Stomach (tissue), 9 donors: ENCODE data around the gene NCKAP5L. TPM values are rescaled to one million over a fixed set of nuclear protein-coding genes. Genes with fewer than 3 reads are reported as not detected.

ENCODE experiments used
- DNase-seq, 2 donors: peaks; one replicate each; pipeline versions ENCODE4 v3.0.0 to v3.0.0-alpha.2; 2013 to 2019
- H3K27ac ChIP-seq, 5 donors: fragments of 200-600 bp in 4 of 5; sonication (generic) in 4 of 5; one replicate each; pipeline ENCODE4 v1.5.1; 2013 to 2019; ENCODE audit warnings: mild to moderate bottlenecking in 1 of 5, moderate library complexity in 1 of 5
- H3K27me3 ChIP-seq, 3 donors: fragments of 200-600 bp; sonication (generic); one replicate each; pipeline ENCODE4 v1.5.1; 2017 to 2019; ENCODE audit warnings: mixed run types in 1 of 3
- H3K36me3 ChIP-seq, 4 donors: fragments of 200-600 bp; sonication (generic); 1 replicate in 3 of 4; 2 replicates in 1 of 4; pipeline ENCODE4 v1.5.1; 2016 to 2019
- H3K4me1 ChIP-seq, 4 donors: fragments of 200-600 bp; sonication (generic); one replicate each; pipeline ENCODE4 v1.5.1; 2016 to 2019
- H3K4me3 ChIP-seq, 4 donors: fragments of 200-600 bp; sonication (generic) in 3 of 4; one replicate each; pipeline ENCODE4 v1.5.1; 2016 to 2019; ENCODE audit warnings: mild to moderate bottlenecking in 1 of 4
- H3K9me3 ChIP-seq, 4 donors: fragments of 200-600 bp; sonication (generic); one replicate each; pipeline ENCODE4 v1.5.1; 2016 to 2019
- CTCF ChIP-seq, 7 experiments: fragments of 450-650 bp in 4 of 7; fragments of 200-600 bp in 3 of 7; sonication (generic) in 3 of 7; IDR thresholded peaks; one replicate each; pipeline ENCODE4 v1.5.1; 2016 to 2019; ENCODE audit warnings: antibody characterized with exemption in 7 of 7, control low read depth in 2 of 7, mild to moderate bottlenecking in 1 of 7
- EP300 ChIP-seq: sonication (generic); formaldehyde crosslinking; IDR thresholded peaks from one replicate; pipeline ENCODE4 v1.6.1; 2017; ENCODE audit warnings: antibody characterized with exemption
- POLR2A ChIP-seq, 4 donors: fragments of 450-650 bp; IDR thresholded peaks; one replicate each; pipeline ENCODE4 v1.6.1; 2016; ENCODE audit warnings: antibody characterized with exemption in 4 of 4, control low read depth in 2 of 4, mild to moderate bottlenecking in 1 of 4, moderate library complexity in 1 of 4
- POLR2AphosphoS5 ChIP-seq, 3 donors: sonication (generic); formaldehyde crosslinking; IDR thresholded peaks; one replicate each; pipeline ENCODE4 v1.6.1; 2016; ENCODE audit warnings: antibody characterized with exemption in 3 of 3
- WGBS, 5 donors: extraction: QIAGEN DNeasy Blood & Tissue Kit in 3 of 5; methylation state at CpG; one replicate each; pipeline versions ENCODE4 v1.1.5 to v1.1.7; 2013 to 2018; 5-methylcytosine and 5-hydroxymethylcytosine counted together
- intact Hi-C: fragments of 100-400 bp; cut with DNase I; formaldehyde crosslinking; loops from one replicate; pipeline ENCODE4 v1.15.1; 2023; ENCODE audit warnings: low total_unique reads
- polyA plus RNA-seq, 3 donors: library from polyadenylated mRNA; stranded (reverse); fragments of 200-250 nt; gene quantifications; one replicate each; pipeline ENCODE4 v1.2.3, GENCODE V29; 2013
- total RNA-seq, 5 donors: library from RNA; depleted of rRNA; stranded (reverse); fragments of >200 nt; gene quantifications; one replicate each; pipeline versions ENCODE4 v1.1.0 to v1.2.3, GENCODE V29; 2014 to 2016
- donor health status: healthy with polysubstance abuse.
- donor health status: Bipolar disorder and iron deficiency.
- donor health status: healthy.

Gene NCKAP5L
- total and polyA plus RNA-seq, 8 donors: 3.5 to 16.5 (median 7.0) TPM

GRCh38 chr12:49794021-49794420 is 34.2 kb downstream of the NCKAP5L start:
- 82 to 93% (median 91%) methylated on average over 5 of the region's 5 CpGs for WGBS, 5 donors
- H3K27me3 ChIP-seq: no peaks in the 10 kb centered on the region
- TF ChIP-seq EP300 (no peak), POLR2A (IDR thresholded peaks at IDR 0.05) (no peak), CTCF (IDR thresholded peaks at IDR 0.05) (no peak), POLR2AphosphoS5 (IDR thresholded peaks at IDR 0.05) (no peak)
- intact Hi-C loops: no loop called here
- no peak for DNase-seq
- H3K36me3 ChIP-seq: peaks cover 20 to 91% (median 78%) of the 10 kb centered on the region in 4 donors
- no peaks in the 10 kb centered on the region for H3K4me1 ChIP-seq
- H3K9me3 ChIP-seq: no peaks in the 10 kb centered on the region
- H3K27ac ChIP-seq: no peak overlapping the region
- no peak overlapping the region for H3K4me3 ChIP-seq

- H3K36me3 ChIP-seq: peaks cover 20 to 87% (median 74%) of the 10 kb centered on the region in 4 donors
- no peak for DNase-seq
- 91 to 97% (median 95%) methylated on average over 6 to 9 of the region's 9 CpGs for WGBS, 5 donors
Measured at GRCh38 chr12:49793620-49794019, 34.6 kb downstream of the NCKAP5L start.

GRCh38 chr12:49792976-49793580 is 35.1 kb downstream of the NCKAP5L start:
- no peaks in the 10 kb centered on the region for H3K9me3 ChIP-seq
- H3K4me1 ChIP-seq: no peaks in the 10 kb centered on the region
- intact Hi-C loops: no loop called here
- H3K27me3 ChIP-seq: no peaks in the 10 kb centered on the region
- H3K27ac ChIP-seq: no peak overlapping the region
- TF ChIP-seq POLR2AphosphoS5 (IDR thresholded peaks at IDR 0.05) (no peak), EP300 (no peak)
- peaks cover 16 to 81% (median 68%) of the 10 kb centered on the region in 4 donors for H3K36me3 ChIP-seq
- H3K4me3 ChIP-seq: no peak overlapping the region
- DNase-seq: no peak
- 84 to 94% (median 88%) methylated on average over 6 to 11 of the region's 11 CpGs for WGBS, 5 donors

More at GRCh38 chr12:49793620-49794019, 34.6 kb downstream of the NCKAP5L start:
- intact Hi-C loops: no loop called here
- no peaks in the 10 kb centered on the region for H3K9me3 ChIP-seq
- H3K27ac ChIP-seq: no peak overlapping the region
- H3K4me1 ChIP-seq: no peaks in the 10 kb centered on the region
- TF ChIP-seq POLR2A (IDR thresholded peaks at IDR 0.05) (no peak), EP300 (no peak), POLR2AphosphoS5 (IDR thresholded peaks at IDR 0.05) (no peak), CTCF (IDR thresholded peaks at IDR 0.05) (no peak)
- H3K27me3 ChIP-seq: no peaks in the 10 kb centered on the region
- no peak overlapping the region for H3K4me3 ChIP-seq

GRCh38 chr12:49792181-49792970 is 35.8 kb downstream of the NCKAP5L start:
- H3K36me3 ChIP-seq: peaks cover 9 to 74% (median 61%) of the 10 kb centered on the region in 4 donors
- WGBS, 5 donors: 86 to 94% (median 90%) methylated on average over 16 to 20 of the region's 20 CpGs
- intact Hi-C loops: no loop called here

More at GRCh38 chr12:49792181-49792970, 35.8 kb downstream of the NCKAP5L start:
- no peaks in the 10 kb centered on the region for H3K27me3 ChIP-seq
- H3K4me1 ChIP-seq: no peaks in the 10 kb centered on the region
- no peak for DNase-seq
- TF ChIP-seq EP300 (no peak), CTCF (IDR thresholded peaks at IDR 0.05) (no peak), POLR2A (IDR thresholded peaks at IDR 0.05) (no peak), POLR2AphosphoS5 (IDR thresholded peaks at IDR 0.05) (no peak)
- no peak overlapping the region for H3K27ac ChIP-seq
- H3K4me3 ChIP-seq: no peak overlapping the region
- H3K9me3 ChIP-seq: no peaks in the 10 kb centered on the region
